ENCODE data around the gene ABCG4.
"Not testable (repeated sequence)": the region's sequence is repeated elsewhere in the genome, so short reads cannot be mapped to it uniquely, and the experiment has no call there.

ABCG4 gene

GRCh38 chr11:119149018-119149785 is at the start of gene ABCG4:
Gene ABCG4, plus strand, starts transcription at chr11:119149052. Its CDS starts 914 bp downstream, at chr11:119149966.
- peak; percentile 60 for DNase-seq (ENCODE audit: low read depth)
- Histone ChIP-seq H3K9ac (ENCODE audit: low read length) (peak within 1 kb of the TSS; percentile 45), H3K4me3 (ENCODE audit: low read length) (peak within 1 kb of the TSS; percentile 79), H3K36me3 (ENCODE audit: control insufficient read depth, insufficient read depth, low read length, severe bottlenecking) (no peaks in the 10 kb centered on the region), H3K9me3 (ENCODE audit: control insufficient read depth, low read length) (no peaks in the 10 kb centered on the region), H3K4me1 (ENCODE audit: control insufficient read depth, insufficient read depth, low read length) (peaks cover 3% of the 10 kb centered on the region), H3K27me3 (replicated peaks; ENCODE audit: control insufficient read depth, insufficient read depth, low read length) (peaks cover 62% of the 10 kb centered on the region)

GRCh38 chr11:119099711-119100110 is 49.1 kb upstream of the ABCG4 start:
- Histone ChIP-seq H3K27me3 (replicated peaks; ENCODE audit: control insufficient read depth, insufficient read depth, low read length) (no peaks in the 10 kb centered on the region), H3K4me3 (ENCODE audit: low read length) (no peak overlapping the region), H3K9ac (ENCODE audit: low read length) (peak overlapping the region; percentile 91), H3K4me1 (ENCODE audit: control insufficient read depth, insufficient read depth, low read length) (peaks cover 13% of the 10 kb centered on the region), H3K36me3 (ENCODE audit: control insufficient read depth, insufficient read depth, low read length, severe bottlenecking) (peaks cover 26% of the 10 kb centered on the region), H3K9me3 (ENCODE audit: control insufficient read depth, low read length) (no peaks in the 10 kb centered on the region)
- no peak for DNase-seq (ENCODE audit: low read depth)

- Histone ChIP-seq H3K27me3 (replicated peaks; ENCODE audit: control insufficient read depth, insufficient read depth, low read length) (no peaks in the 10 kb centered on the region), H3K4me1 (ENCODE audit: control insufficient read depth, insufficient read depth, low read length) (peaks cover 13% of the 10 kb centered on the region), H3K9ac (ENCODE audit: low read length) (peak overlapping the region; percentile 91), H3K36me3 (ENCODE audit: control insufficient read depth, insufficient read depth, low read length, severe bottlenecking) (peaks cover 26% of the 10 kb centered on the region), H3K4me3 (ENCODE audit: low read length) (peak overlapping the region; percentile 85), H3K9me3 (ENCODE audit: control insufficient read depth, low read length) (no peaks in the 10 kb centered on the region)
- DNase-seq (ENCODE audit: low read depth), result peak; percentile 60
These were observed 48.4 kb upstream of the ABCG4 start for GRCh38 chr11:119100246-119100970.

GRCh38 chr11:119100994-119101758 is 47.7 kb upstream of the ABCG4 start:
- H3K36me3 ChIP-seq (ENCODE audit: control insufficient read depth, insufficient read depth, low read length, severe bottlenecking), result peaks cover 26% of the 10 kb centered on the region
- DNase-seq (ENCODE audit: low read depth), result peak; percentile 13

GRCh38 chr11:119101759-119102423 is 47.0 kb upstream of the ABCG4 start, which contains the start of gene DPAGT1:
Gene DPAGT1, minus strand, starts transcription at chr11:119101853. Its CDS starts 198 bp downstream, at chr11:119101655.
- Histone ChIP-seq H3K9ac (ENCODE audit: low read length) (peak within 1 kb of the TSS; percentile 91), H3K27me3 (replicated peaks; ENCODE audit: control insufficient read depth, insufficient read depth, low read length) (no peaks in the 10 kb centered on the region), H3K4me1 (ENCODE audit: control insufficient read depth, insufficient read depth, low read length) (peaks cover 18% of the 10 kb centered on the region), H3K36me3 (ENCODE audit: control insufficient read depth, insufficient read depth, low read length, severe bottlenecking) (peaks cover 19% of the 10 kb centered on the region), H3K4me3 (ENCODE audit: low read length) (peak within 1 kb of the TSS; percentile 85), H3K9me3 (ENCODE audit: control insufficient read depth, low read length) (no peaks in the 10 kb centered on the region)
- peak; percentile 97 for DNase-seq (ENCODE audit: low read depth)

More at GRCh38 chr11:119100994-119101758, 47.7 kb upstream of the ABCG4 start:
- no peaks in the 10 kb centered on the region for H3K9me3 ChIP-seq (ENCODE audit: control insufficient read depth, low read length)
- peak overlapping the region; percentile 85 for H3K4me3 ChIP-seq (ENCODE audit: low read length)
- H3K4me1 ChIP-seq (ENCODE audit: control insufficient read depth, insufficient read depth, low read length), result peaks cover 13% of the 10 kb centered on the region
- H3K9ac ChIP-seq (ENCODE audit: low read length), result peak overlapping the region; percentile 91
- no peaks in the 10 kb centered on the region for H3K27me3 ChIP-seq (replicated peaks; ENCODE audit: control insufficient read depth, insufficient read depth, low read length)

GRCh38 chr11:119103161-119103664 is 45.6 kb upstream of the ABCG4 start:
- Histone ChIP-seq H3K4me3 (ENCODE audit: low read length) (peak overlapping the region; percentile 85), H3K9ac (ENCODE audit: low read length) (peak overlapping the region; percentile 91), H3K4me1 (ENCODE audit: control insufficient read depth, insufficient read depth, low read length) (peaks cover 22% of the 10 kb centered on the region)
- not testable (repeated sequence) for DNase-seq (ENCODE audit: low read depth); H3K27me3 ChIP-seq (replicated peaks; ENCODE audit: control insufficient read depth, insufficient read depth, low read length); H3K36me3 ChIP-seq (ENCODE audit: control insufficient read depth, insufficient read depth, low read length, severe bottlenecking); H3K9me3 ChIP-seq (ENCODE audit: control insufficient read depth, low read length)

GRCh38 chr11:119103793-119104192 is 45.1 kb upstream of the ABCG4 start:
- Histone ChIP-seq H3K27me3 (replicated peaks; ENCODE audit: control insufficient read depth, insufficient read depth, low read length) (no peaks in the 10 kb centered on the region), H3K4me3 (ENCODE audit: low read length) (no peak overlapping the region), H3K9me3 (ENCODE audit: control insufficient read depth, low read length) (no peaks in the 10 kb centered on the region), H3K4me1 (ENCODE audit: control insufficient read depth, insufficient read depth, low read length) (peaks cover 28% of the 10 kb centered on the region), H3K36me3 (ENCODE audit: control insufficient read depth, insufficient read depth, low read length, severe bottlenecking) (peaks cover 1% of the 10 kb centered on the region), H3K9ac (ENCODE audit: low read length) (no peak overlapping the region)
- no peak for DNase-seq (ENCODE audit: low read depth)

GRCh38 chr11:119106564-119107537 is 42.0 kb upstream of the ABCG4 start, which contains the start of gene C2CD2L:
Gene C2CD2L, plus strand, starts transcription at chr11:119107344. Its CDS starts 398 bp downstream, at chr11:119107742.
- H3K4me1 ChIP-seq (ENCODE audit: control insufficient read depth, insufficient read depth, low read length), result peaks cover 22% of the 10 kb centered on the region
- H3K9me3 ChIP-seq (ENCODE audit: control insufficient read depth, low read length), result no peaks in the 10 kb centered on the region
- peak within 1 kb of the TSS; percentile 91 for H3K4me3 ChIP-seq (ENCODE audit: low read length)
- H3K27me3 ChIP-seq (replicated peaks; ENCODE audit: control insufficient read depth, insufficient read depth, low read length), result no peaks in the 10 kb centered on the region
- DNase-seq (ENCODE audit: low read depth), result peak; percentile 97
- peaks cover 13% of the 10 kb centered on the region for H3K36me3 ChIP-seq (ENCODE audit: control insufficient read depth, insufficient read depth, low read length, severe bottlenecking)
- peak within 1 kb of the TSS; percentile 91 for H3K9ac ChIP-seq (ENCODE audit: low read length)

- H3K9ac ChIP-seq (ENCODE audit: low read length), result peak overlapping the region; percentile 91
- H3K9me3 ChIP-seq (ENCODE audit: control insufficient read depth, low read length), result no peaks in the 10 kb centered on the region
- H3K27me3 ChIP-seq (replicated peaks; ENCODE audit: control insufficient read depth, insufficient read depth, low read length), result no peaks in the 10 kb centered on the region
- peaks cover 22% of the 10 kb centered on the region for H3K4me1 ChIP-seq (ENCODE audit: control insufficient read depth, insufficient read depth, low read length)
- peaks cover 19% of the 10 kb centered on the region for H3K36me3 ChIP-seq (ENCODE audit: control insufficient read depth, insufficient read depth, low read length, severe bottlenecking)
- peak; percentile 52 for DNase-seq (ENCODE audit: low read depth)
- peak overlapping the region; percentile 91 for H3K4me3 ChIP-seq (ENCODE audit: low read length)
These were observed 41.2 kb upstream of the ABCG4 start for GRCh38 chr11:119107538-119108145.
